Fibroblast of skin of scalp (primary cell): ENCODE data around the gene AHCY.
A peak's percentile ranks its signal among the peaks of the same experiment; 100 is the strongest.
"Not testable (repeated sequence)": the region's sequence is repeated elsewhere in the genome, so short reads cannot be mapped to it uniquely, and the experiment has no call there.

ENCODE experiments used
- DNase-seq: peaks from one replicate; pipeline ENCODE4 v3.0.0-alpha.2; 2013

AHCY gene

DNA sequence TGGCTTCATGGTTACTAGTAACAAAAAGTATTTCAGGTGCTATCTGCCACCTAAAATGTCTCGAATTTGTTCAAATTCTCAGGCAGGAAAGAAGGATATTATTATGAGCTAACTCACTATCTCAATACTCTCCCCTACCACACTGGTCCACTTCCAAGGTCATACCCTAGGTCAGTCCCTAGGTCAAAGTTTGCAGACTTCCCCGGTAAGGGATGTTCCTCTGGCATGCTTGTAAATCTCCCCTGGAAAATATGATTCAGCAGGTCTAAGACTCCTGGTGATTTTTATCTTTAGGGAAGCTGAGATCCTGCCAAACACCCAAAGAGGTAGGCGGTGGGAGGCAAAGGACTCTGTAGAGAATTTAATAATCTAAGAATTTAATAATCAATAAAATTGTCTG, 6.7 kb downstream of the AHCY start:
- DNase-seq: no peak

DNA sequence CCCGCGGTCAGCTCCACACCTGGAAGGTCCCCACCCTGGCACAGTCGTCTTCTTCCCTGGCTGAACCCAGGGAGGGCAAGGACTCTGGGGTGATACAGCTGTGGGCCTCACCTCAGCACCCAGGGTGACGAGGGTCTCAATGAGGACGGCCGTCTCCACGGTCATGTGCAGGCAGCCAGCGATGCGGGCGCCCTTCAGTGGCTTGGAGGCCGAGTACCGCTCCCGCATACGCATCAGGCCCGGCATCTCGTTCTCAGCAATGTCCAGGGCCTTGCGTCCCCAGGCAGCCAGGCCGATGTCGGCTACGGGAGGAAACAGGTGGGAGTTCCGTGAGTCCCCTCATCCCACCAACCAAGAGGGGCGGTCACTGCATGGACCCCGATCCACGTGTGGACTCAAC, 7.9 kb downstream of the AHCY start:
- no peak for DNase-seq

DNA sequence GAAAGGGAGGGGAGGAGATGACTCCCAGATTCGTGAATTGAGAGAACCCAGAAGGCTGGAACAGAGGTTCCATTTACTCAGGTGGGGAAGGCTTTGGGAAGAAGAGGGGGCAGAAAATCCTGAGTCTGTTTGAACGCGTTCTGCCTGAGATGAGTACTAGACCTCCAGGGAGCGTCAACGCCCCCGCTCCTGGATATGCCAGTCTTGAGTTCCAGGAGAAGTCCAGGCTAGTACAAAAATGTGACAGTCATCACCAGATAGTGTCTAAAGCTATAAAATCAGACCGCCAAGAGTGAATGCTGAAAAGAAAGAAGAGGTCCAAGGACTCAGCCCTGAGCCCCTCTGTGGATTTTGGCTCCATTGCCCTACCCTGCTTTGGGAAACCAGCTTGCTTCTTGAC, 8.6 kb downstream of the AHCY start:
- DNase-seq: no peak

DNA sequence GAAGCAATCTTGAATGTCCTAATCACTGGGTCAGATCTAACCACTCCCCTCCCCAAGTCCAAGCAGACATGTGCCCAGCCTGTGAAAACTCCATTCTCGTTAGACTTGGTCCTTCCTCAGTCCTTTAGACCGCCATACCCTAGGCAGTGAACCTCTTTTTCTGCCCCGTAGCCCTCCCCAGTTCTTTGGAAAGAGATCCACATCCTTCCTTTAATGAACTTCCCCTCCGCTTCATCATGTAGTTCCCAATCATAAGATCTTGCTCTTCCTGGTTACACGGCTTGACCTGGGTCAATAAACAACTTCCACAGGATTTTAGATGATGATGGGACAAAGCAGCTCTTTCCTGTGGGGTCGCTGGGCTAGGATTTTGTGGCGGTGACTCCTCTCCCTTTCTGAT, 9.6 kb downstream of the AHCY start:
- no peak for DNase-seq

DNA sequence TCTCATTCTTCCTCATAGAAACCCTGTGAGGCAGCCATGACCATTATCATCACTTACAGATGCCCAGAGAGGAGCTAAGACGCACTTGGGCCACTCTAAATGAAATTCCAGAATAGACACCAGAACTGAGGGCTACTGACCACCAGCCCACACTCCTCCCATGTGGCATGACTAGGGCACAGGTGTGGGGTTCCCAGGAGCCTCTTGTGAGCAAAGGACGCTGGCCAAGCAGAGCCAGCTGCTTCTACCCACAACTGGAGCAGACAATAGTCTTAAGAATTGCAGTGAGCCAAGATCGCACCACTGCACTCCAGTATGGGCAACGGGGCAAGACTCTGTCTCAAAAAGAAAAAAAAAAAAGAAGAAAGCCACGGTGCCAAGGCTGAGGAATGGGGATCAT, 10.0 kb downstream of the AHCY start:
- no peak for DNase-seq

DNA sequence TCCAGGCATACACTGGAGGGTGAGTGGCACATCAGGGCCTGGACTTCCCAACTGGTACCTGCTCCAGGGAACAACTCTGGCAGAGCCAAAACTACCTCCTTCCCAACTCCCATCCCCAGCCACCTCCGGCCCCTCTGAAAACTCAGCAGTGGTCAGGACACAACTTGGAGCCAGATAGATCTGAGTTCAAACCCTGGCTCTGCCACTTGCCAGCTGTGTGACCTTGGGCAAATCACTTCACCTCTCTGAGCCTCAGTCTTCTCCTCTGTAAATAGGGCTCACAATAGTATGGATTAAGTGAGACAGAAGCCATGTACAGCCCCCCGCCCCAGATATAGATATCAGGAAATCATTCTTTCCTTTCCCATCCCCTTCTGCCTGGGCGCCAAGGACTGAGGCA, 10.7 kb downstream of the AHCY start:
- DNase-seq: no peak

DNA sequence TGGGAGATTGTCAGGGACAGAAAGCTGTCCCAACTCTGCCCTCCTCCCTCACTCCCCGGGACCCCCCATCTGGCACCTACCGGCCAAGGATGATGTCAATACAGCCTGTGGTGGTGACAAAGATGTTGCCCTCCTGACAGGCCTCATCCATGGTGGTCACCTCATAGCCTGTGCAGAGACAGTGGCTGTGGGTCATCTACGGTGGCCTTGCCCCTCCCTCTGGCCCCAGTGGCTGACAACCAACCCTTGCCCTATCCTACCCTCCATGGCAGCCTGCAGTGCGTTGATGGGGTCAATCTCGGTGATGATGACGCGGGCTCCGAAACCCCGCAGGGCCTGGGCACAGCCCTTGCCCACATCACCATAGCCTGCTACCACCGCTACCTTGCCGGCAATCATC, 12.7 kb downstream of the AHCY start:
- no peak for DNase-seq

DNA sequence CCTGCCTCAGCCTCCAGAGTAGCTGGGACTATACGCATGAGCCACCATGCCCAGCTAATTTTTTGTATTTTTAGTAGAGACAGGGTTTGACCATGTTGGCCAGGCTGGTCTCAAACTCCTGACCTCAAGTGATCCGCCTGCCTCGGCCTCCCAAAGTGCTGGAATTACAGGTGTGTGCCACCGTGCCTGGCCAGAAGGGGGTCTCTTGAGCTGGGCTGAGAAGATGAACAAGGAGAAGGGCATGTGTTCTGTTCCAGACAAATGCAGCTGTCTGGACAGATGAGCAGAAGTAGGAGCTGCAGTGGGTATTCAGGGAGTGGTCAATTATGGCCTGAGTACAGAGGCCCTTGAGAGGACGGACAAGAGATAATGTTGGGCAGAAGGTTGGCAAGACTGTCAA, 15.7 kb downstream of the AHCY start:
- not testable (repeated sequence) for DNase-seq

DNA sequence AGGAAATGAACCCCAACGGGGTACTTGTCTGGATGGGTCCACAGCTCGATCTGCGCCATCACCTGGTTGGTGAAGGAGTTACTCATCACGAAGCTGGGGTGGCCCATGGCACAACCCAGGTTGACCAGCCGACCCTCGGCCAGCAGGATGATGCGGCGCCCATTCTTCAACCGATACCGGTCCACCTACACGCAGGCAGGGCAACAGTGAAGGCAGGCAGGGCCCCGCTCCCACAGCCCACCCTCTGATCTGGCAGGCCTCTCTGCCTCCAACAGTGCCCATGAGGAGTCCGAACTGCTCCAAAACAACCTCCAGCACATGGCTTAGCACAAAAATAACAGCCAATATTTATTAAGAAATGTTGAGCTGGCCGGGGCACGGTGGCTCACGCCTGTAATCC, 17.7 kb downstream of the AHCY start:
- DNase-seq: no peak

DNA sequence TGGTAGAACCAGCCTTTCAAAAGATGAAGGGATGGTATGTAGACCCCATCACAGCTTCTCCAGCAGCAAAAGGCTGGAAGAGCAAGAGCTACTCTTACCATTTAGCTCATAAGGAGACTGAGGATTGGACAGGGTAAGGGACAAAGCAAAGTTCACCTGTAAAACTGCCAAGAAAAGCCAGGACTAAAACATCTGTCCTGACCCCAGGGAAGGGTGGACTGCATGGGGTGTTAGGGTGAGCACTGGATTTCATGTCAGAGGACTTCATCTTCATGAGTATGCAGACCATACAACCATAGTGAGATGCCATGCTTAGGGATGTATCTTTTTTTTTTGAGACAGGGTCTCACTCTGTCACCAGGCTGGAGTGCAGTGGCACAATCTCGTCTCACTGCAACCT, 19.3 kb downstream of the AHCY start:
- DNase-seq: no peak

DNA sequence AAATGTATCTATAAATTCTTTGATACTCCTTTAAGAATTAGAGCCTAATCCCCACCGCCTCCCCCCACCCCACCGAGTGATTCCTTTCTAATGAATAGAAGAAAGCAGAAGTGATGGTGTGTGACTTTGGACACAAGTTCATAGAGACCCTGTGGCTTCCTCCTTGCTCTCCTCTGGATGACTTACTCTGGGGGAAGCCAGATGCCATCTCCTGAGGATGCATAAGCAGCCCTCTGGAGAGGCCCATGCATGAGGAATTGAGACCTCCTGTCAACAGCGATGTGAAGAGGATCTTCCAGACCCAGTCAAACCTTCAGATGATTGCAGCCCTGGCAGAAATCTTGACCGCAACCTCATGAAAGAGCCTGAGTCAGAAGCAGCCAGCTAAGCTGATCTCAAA, 21.1 kb downstream of the AHCY start:
- DNase-seq: no peak

DNA sequence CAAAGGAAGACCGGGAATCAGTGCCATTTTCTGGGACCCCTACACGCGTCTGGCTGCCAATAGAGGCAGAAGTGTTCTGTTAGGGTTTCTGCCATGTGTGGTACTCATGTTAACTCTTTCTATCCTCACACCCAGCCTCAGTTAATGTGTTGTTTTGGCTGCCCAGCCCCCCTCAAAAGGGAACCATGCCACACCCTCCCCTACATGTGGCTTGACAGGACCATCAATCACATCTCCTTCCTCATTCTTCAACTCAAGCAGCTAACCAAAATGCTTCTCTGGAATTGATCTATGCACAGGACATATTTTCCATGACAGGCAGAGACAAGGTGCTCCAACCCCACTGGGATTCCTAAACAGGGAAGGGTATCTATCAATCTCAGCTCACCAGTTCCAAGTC, 22.0 kb downstream of the AHCY start:
- DNase-seq: no peak

DNA sequence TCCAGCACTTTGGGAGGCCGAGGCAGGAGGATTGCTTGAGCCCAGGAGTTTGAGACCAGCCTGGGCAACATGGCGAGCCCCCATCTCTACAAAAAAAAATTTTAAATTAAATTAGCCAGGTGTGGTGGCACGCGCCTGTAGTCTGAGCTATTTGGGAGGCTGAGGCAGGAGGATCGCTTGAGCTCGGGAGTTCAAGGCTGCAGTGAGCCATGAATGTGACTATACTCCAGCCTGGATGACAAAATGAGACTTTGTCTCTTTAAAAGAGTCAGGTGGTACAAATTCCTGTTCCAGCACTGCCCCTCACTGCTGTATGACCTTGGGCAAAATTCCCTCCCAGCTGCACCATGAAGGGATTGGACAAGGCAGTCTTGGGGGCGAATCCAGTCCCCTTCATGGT, 28.5 kb downstream of the AHCY start:
- no peak for DNase-seq

DNA sequence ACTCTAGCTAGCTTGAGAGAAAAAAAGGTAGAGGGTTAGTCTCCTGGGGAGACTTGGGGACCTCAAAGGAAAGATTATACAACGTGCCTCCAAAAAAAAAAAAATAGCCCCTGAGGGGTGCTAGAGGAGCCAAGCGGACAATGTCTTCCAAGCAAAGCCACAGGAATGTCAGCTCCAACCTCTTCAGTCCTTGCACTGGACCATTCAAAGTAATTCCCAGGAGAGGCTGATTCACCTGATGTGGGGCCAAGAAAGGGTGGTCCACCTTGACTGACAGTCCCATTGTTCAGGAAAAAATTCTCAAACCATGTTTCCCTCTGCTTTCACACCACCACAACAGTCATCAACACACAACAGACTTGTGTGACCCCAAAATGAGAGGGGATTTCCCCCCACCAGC, 31.2 kb downstream of the AHCY start:
- peak; percentile 85 for DNase-seq

DNA sequence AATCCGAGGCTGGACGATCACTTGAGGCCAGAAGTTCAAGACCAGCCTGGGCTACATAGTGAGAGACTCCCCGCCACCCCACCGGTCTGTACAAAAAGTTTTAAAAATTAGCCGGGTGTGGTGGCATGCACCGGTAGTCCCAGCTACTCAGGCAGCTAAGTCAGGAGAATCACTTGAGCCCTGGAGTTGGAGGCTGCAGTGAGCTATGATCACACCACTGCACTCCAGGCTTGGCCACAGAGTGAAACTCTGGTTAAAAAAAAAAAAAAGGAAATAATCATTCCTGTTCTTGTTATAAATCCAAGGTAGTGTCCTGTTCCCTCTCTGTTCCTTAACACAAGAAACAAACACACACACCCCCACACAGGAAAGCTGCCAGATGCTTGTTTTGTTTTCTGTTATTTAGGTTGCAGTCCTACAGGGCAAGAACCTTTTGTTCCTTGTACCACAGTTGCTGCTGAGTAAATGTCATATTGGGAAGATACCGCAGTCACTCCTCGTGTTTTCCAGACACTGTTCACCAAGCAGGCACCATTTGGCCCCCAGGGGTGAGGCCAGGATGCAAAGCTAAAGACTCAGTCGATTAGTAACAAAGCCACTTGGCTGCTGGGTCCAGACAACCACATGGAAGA, 33.0 kb downstream of the AHCY start:
- no peak for DNase-seq

DNA sequence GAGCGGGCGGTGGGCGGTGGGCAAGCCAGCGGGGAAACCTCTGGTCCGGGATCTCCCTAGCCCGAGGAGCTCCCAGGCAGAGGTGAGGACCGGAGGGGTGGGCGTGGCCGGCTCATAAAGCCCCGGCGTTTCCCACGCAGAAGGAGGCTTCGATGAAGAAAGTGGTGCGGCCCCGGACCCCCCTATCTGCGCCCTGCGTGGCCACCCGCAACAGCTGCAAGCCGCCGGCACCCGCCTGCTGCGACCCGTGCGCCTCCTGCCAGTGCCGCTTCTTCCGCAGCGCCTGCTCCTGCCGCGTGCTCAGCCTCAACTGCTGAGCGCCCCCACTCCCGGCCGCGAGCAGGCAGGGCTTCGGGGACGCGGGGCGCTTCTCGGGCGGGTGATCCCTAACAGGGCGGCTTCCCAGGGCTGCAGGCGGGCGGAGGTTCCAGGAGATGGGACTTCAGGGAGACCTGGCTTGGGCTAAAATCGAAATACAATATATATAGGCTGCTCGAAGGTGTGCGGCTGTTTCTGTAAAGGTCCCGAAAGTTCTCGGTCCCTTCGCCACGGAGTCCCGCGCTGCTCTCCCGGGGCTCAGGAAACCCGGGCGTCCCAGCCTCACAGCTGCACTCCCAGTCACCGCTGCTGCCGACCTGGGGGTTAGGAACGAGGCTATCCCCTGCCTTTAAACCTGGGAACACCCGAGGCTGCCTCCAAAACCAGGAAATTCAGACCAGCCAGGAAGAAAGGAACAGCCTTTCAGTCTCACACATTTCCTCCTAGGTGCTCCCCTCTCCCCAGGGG, 34.1 kb downstream of the AHCY start:
- no peak for DNase-seq

DNA sequence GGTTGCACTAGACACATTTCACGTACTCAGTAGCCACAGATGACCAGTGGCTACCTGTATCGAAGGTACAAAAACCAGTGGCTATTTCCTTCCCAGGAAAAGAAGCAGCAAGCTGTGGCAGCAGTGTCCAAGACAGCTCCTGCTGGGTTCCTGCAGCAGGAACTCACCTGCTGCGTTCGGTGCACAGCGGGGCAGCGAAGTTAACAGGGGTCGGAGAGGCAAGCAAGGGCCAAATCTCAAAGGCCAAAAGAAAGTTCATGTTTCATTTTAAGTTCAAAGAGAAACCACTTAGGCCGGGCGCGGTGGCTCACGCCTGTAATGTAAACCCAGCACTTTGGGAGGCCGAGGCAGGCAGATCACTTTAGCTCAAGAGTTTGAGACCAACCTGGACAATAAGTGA, 35.0 kb downstream of the AHCY start:
- no peak for DNase-seq

DNA sequence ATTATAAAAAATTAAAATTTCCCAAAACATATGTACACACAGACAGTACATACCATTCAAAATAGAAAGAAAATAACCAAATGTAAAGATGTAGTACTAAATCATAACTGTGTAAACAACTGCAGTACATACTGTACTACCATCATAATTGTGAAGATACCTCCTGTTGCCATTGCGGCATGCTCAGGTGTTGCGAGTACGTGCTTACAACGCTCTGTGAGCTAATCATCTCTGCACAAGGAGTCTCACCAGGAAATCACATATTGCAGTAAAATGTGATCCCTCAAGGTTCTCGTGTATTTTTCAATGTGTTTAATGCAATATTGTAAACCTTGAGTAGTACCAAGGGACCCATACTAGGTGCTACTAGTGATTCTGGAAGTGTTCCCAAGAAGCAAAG, 39.0 kb downstream of the AHCY start:
- no peak for DNase-seq

DNA sequence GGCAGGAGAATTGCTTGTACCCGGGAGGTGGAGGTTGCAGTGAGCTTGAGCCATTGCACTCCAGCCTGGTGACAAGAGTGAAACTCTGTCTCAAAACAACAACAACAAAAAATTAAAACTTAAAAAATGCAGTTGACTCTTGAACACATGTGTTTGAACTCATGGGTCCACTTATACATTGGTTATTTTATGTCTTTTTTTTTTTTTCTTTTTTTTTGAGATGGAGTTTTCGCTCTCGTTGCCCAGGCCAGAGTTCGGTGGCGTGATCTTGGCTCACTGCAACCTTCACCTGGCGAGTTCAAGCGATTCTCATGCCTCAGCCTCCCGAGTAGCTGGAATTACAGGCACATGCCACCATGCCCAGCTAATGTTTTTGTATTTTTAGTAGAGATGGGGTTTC, 39.7 kb downstream of the AHCY start:
- DNase-seq: not testable (repeated sequence)

DNA sequence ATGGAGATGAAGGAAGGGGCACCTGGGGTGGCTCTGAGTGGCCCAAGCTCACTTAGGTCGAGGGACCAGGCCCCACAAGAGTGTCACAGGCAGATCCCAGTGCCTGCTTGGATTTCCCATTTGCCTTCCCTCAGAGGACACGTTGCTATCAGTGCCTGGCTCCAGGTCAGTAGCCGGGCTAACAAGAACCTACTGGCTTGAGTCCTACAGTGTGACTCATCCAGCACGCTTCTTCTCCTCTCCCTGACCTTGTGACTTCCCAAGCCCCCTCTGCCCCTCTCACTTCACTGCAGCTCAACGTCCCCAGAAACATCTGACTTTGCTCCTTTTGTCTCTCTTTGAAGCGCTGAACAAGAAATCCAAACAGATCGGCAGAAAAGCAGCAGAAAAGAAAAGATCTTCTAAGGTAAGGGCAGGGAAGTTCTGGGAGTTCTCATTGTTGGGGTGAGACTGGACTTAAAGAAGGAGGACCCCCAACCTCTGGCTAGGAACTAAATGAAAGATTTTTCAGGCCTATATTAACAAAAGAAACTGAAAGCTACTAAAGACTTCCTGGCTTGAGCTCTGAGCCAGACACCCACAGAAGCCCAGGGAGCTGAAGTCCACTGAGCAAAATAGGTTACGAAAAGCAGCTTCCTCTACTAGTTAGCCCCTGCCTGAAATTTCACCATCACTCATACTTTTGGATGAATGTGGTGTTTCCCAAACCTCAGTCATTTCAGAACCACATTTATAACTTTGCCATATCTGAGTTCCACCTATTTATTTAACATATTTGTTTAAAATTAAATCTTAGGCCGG, 40.5 kb downstream of the AHCY start:
- DNase-seq: no peak

DNA sequence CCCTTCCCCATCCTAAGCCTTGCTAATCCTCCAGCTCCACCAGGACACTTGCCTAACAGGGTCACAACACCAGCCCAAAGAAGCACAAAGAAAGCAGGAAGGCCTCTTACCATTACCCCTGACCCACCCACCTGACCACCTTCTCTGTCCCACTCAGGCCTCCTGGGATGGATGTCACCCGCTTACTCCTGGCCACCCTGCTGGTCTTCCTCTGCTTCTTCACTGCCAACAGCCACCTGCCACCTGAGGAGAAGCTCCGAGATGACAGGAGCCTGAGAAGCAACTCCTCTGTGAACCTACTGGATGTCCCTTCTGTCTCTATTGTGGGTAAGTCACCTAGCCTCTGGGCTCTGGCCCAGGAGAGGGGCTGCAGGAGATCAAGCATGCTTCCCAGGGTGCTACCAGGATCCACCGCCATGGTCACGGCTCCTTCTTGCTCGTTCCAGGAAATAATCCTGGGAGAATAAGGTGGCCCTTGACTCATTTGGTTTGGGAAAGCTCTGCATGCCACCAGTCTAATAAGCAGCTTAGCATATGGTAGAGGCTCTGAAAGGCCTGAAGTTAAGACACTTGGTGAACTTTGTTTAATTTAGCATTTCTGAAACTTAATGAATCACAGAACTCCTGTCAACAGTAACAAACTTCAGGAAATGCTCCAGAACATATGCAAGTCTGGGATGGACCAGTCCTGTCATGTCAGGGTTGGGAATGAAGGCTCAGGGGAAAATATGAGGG, 42.8 kb downstream of the AHCY start:
- no peak for DNase-seq

DNA sequence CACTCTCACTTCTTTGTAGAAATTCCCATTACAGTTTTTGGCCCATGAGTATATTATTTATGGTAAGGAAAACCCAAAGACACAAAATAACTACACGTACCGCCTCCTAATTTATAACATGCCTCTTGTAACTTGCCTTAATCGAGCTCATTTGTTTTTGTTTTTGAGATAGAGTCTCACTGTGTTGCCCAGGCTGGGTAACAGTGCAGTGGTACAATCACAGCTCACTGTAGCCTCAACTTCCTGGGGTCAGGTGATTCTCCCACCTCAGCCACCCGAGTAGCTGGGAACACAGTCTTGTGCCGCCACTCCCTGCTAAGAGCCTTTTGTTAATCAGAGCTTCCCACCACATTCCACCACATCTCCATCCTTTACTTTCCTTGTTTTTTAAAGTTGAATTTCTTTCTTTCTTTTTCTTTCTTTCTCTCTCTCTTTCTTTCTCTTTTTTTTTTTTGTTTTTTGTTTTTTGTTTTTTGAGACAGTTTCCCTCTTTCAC, 46.5 kb downstream of the AHCY start:
- no peak for DNase-seq

DNA sequence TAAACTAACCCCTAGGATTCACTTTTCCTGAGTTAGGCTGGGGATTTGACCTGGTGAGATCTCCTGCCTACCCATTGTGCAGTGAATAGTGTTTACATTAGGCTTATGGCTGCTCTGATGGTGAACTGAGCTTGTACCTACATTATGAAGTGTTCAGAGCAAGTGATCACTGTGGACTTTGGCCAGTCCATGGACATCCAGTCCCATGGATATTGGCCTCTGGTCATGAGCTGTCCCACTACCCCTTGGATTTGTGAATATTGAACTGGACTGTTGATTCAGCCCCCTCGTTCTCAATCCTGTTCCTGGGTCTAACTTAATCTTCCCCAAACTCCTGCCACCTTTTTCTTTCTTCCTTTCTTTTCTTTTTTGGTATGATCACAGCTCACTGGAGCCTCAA, 48.2 kb downstream of the AHCY start:
- DNase-seq: no peak
